NCI-H526 (cell line): Measurements from ENCODE around the gene FJX1.
A peak's percentile ranks its signal among the peaks of the same experiment; 100 is the strongest.

Experiments
- DNase-seq, 2 experiments: peaks; one replicate each; lab custom pipeline; 2025; lab: John Stamatoyannopoulos, UW

FJX1 gene

GRCh38 chr11:35617687-35618496 is at the start of gene FJX1:
Gene FJX1 (plus strand): TSS chr11:35618460. CDS start chr11:35618637, 177 bp downstream.
- DNase-seq: peak; percentile 73 to 90

GRCh38 chr11:35571696-35572095 is 46.6 kb upstream of the FJX1 start:
- no peak for DNase-seq

- DNase-seq: no peak
Observed at GRCh38 chr11:35579557-35580396, 38.5 kb upstream of the FJX1 start.

GRCh38 chr11:35580397-35580781 is 37.9 kb upstream of the FJX1 start:
- no peak for DNase-seq

GRCh38 chr11:35582033-35582432 is 36.2 kb upstream of the FJX1 start:
- DNase-seq: no peak

- no peak for DNase-seq
Observed at GRCh38 chr11:35583126-35583525, 35.1 kb upstream of the FJX1 start.

- no peak for DNase-seq
Observed at GRCh38 chr11:35583843-35584242, 34.4 kb upstream of the FJX1 start.

GRCh38 chr11:35584321-35584720 is 33.9 kb upstream of the FJX1 start:
- DNase-seq: no peak

GRCh38 chr11:35585416-35585815 is 32.8 kb upstream of the FJX1 start:
- no peak for DNase-seq

- DNase-seq: no peak
Observed at GRCh38 chr11:35586222-35586621, 32.0 kb upstream of the FJX1 start.

GRCh38 chr11:35587972-35588371 is 30.3 kb upstream of the FJX1 start:
- DNase-seq: no peak

- DNase-seq: no peak
Observed at GRCh38 chr11:35588627-35589026, 29.6 kb upstream of the FJX1 start.

GRCh38 chr11:35589281-35589680 is 29.0 kb upstream of the FJX1 start:
- DNase-seq: no peak

- no peak for DNase-seq
Observed at GRCh38 chr11:35590412-35590811, 27.8 kb upstream of the FJX1 start.

- DNase-seq: no peak
Observed at GRCh38 chr11:35593143-35593542, 25.1 kb upstream of the FJX1 start.

- no peak for DNase-seq
Observed at GRCh38 chr11:35594680-35595079, 23.6 kb upstream of the FJX1 start.

- DNase-seq: no peak
Observed at GRCh38 chr11:35598254-35599125, 19.8 kb upstream of the FJX1 start.

- no peak for DNase-seq
Observed at GRCh38 chr11:35600331-35600838, 17.9 kb upstream of the FJX1 start.

GRCh38 chr11:35602160-35602793 is 16.0 kb upstream of the FJX1 start:
- DNase-seq: no peak

- DNase-seq: no peak
Observed at GRCh38 chr11:35602979-35603378, 15.3 kb upstream of the FJX1 start.

- DNase-seq: no peak
Observed at GRCh38 chr11:35605706-35606105, 12.6 kb upstream of the FJX1 start.
